NT2/D1 (cell line): ENCODE results near the gene LRRC8A.

ENCODE experiments used
- SUZ12 ChIP-seq: IDR thresholded peaks from 2 replicates; pipeline ENCODE4 v1.6.1; 2011; ENCODE audit not compliant: insufficient read length, insufficient read depth; ENCODE audit errors: extremely low read depth
- ZNF274 ChIP-seq: IDR thresholded peaks from 2 replicates; pipeline ENCODE4 v1.6.1; 2011; ENCODE audit warnings: mild to moderate bottlenecking, low read depth, low read length

DNA sequence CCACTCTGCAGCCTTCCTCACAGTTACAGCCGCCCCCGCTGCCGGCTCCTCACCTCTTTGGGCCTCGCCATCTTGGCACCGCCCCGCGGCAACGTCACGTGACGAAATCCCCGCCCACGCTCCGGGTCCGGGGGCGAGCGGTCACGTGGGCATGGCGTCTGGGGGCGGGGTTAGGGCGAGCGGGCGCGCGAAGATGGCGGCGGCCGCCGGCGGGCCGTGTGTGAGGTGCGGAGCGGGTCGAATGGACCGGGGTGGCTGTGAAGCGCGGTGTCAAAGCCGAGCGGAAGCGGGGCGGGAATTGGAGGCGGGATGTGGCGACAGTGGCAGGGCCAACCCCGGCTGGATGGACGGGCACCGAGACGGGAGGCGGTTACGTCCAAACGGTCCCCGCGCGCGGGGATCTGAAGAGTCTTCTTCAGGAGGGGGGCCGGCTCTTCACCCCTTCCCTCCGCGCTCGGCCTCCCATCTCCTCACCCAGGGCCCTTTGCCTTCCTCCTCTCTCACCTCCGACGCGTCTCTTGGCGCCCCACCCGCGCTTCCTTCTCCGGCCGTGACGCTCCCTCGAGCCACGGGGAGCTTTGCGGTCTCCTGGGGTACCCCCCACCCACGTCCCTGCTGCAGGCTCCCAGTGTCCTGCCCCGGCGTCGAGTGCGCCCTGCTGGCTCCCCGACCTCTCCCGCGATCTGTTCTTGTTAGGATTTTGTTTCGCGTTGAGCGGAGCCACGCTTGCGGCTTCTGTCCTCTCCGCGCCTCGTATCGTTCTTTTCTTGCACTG lies 65.8 kb downstream of the LRRC8A start, which contains the start of the genes DOLK and NUP188:
- TF ChIP-seq ZNF274, result no peak
- TF ChIP-seq SUZ12, result no peak
